HL-60 (cell line): ENCODE data around the gene ZFPL1.
A peak's percentile ranks its signal among the peaks of the same experiment; 100 is the strongest.

ENCODE experiments used
- DNase-seq, 2 experiments: peaks; one replicate each; pipeline ENCODE4 v3.0.0-alpha.2; 2010 to 2020; ENCODE audit warnings: low read depth in 1 of 2, low spot score in 1 of 2
- H3K27ac ChIP-seq: fragments of 250-450 bp; sonication (Bioruptor Pico); replicated peaks from 2 replicates; pipeline ENCODE4 v1.5.1; 2020; ENCODE audit warnings: mild to moderate bottlenecking, moderate library complexity
- H3K27me3 ChIP-seq: fragments of 250-450 bp; sonication (Bioruptor Pico); 2 replicates; pipeline ENCODE4 v1.5.1; 2021; ENCODE audit warnings: mild to moderate bottlenecking, moderate library complexity; ENCODE audit not compliant: insufficient read depth, poor library complexity, severe bottlenecking
- H3K4me3 ChIP-seq: replicated peaks from 2 replicates; pipeline ENCODE4 v1.5.1; 2011; ENCODE audit warnings: mild to moderate bottlenecking, control low read depth, low read length; ENCODE audit not compliant: insufficient read depth
- GABPA ChIP-seq: IDR thresholded peaks from 2 replicates; pipeline ENCODE4 v1.6.1; 2012; ENCODE audit warnings: low read depth
- POLR2AphosphoS5 ChIP-seq: IDR thresholded peaks from 2 replicates; pipeline ENCODE4 v1.6.1; 2012; ENCODE audit warnings: low read depth
- SPI1 ChIP-seq: IDR thresholded peaks from 2 replicates; pipeline ENCODE4 v1.6.1; 2012; ENCODE audit warnings: low read depth, mild to moderate bottlenecking, borderline replicate concordance
- TF ChIP-seq, protein P1 (sequence below): IDR thresholded peaks from 2 replicates; pipeline ENCODE4 v1.6.1; 2012; ENCODE audit warnings: low read depth; ENCODE audit not compliant: insufficient replicate concordance
- TF ChIP-seq, protein P2 (sequence below): IDR thresholded peaks from one replicate; pipeline ENCODE4 v1.5.1; 2011; ENCODE audit warnings: low read length, control low read depth, inconsistent platforms; ENCODE audit not compliant: insufficient read depth

Gene ZFPL1

DNA sequence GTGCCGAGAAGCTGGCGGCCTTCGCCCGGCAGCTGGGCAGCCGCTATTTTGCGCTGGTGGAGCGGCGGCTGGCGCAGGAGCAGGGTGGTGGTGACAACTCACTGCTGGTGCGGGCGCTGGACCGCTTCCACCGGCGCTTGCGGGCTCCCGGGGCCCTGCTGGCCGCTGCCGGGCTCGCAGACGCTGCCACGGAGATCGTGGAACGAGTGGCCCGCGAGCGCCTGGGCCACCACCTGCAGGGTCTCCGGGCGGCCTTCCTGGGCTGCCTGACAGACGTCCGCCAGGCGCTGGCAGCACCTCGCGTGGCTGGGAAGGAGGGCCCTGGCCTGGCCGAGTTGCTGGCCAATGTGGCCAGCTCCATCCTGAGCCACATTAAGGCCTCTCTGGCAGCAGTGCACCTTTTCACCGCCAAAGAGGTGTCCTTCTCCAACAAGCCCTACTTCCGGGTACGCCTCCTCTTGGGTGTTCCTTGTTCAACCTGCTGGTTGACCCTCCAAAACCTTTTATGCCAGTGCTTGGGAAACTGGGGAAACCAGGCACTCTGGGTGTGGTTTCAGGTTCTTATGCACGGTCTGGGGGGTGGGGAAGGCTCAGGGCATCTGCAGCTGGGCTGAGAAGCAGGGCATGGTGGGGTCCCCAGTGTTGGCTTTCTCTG is 24.6 kb downstream of the ZFPL1 start:
- no peak for DNase-seq
- no peak overlapping the region for H3K27ac ChIP-seq
- no peaks in the 10 kb centered on the region for H3K27me3 ChIP-seq
- TF ChIP-seq GABPA (no peak), SPI1 (no peak), POLR2AphosphoS5 (no peak)
- TF ChIP-seq, protein P1, sequence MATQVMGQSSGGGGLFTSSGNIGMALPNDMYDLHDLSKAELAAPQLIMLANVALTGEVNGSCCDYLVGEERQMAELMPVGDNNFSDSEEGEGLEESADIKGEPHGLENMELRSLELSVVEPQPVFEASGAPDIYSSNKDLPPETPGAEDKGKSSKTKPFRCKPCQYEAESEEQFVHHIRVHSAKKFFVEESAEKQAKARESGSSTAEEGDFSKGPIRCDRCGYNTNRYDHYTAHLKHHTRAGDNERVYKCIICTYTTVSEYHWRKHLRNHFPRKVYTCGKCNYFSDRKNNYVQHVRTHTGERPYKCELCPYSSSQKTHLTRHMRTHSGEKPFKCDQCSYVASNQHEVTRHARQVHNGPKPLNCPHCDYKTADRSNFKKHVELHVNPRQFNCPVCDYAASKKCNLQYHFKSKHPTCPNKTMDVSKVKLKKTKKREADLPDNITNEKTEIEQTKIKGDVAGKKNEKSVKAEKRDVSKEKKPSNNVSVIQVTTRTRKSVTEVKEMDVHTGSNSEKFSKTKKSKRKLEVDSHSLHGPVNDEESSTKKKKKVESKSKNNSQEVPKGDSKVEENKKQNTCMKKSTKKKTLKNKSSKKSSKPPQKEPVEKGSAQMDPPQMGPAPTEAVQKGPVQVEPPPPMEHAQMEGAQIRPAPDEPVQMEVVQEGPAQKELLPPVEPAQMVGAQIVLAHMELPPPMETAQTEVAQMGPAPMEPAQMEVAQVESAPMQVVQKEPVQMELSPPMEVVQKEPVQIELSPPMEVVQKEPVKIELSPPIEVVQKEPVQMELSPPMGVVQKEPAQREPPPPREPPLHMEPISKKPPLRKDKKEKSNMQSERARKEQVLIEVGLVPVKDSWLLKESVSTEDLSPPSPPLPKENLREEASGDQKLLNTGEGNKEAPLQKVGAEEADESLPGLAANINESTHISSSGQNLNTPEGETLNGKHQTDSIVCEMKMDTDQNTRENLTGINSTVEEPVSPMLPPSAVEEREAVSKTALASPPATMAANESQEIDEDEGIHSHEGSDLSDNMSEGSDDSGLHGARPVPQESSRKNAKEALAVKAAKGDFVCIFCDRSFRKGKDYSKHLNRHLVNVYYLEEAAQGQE = no peak
- TF ChIP-seq, protein P2, sequence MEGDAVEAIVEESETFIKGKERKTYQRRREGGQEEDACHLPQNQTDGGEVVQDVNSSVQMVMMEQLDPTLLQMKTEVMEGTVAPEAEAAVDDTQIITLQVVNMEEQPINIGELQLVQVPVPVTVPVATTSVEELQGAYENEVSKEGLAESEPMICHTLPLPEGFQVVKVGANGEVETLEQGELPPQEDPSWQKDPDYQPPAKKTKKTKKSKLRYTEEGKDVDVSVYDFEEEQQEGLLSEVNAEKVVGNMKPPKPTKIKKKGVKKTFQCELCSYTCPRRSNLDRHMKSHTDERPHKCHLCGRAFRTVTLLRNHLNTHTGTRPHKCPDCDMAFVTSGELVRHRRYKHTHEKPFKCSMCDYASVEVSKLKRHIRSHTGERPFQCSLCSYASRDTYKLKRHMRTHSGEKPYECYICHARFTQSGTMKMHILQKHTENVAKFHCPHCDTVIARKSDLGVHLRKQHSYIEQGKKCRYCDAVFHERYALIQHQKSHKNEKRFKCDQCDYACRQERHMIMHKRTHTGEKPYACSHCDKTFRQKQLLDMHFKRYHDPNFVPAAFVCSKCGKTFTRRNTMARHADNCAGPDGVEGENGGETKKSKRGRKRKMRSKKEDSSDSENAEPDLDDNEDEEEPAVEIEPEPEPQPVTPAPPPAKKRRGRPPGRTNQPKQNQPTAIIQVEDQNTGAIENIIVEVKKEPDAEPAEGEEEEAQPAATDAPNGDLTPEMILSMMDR = no peak
- no peak overlapping the region for H3K4me3 ChIP-seq

DNA sequence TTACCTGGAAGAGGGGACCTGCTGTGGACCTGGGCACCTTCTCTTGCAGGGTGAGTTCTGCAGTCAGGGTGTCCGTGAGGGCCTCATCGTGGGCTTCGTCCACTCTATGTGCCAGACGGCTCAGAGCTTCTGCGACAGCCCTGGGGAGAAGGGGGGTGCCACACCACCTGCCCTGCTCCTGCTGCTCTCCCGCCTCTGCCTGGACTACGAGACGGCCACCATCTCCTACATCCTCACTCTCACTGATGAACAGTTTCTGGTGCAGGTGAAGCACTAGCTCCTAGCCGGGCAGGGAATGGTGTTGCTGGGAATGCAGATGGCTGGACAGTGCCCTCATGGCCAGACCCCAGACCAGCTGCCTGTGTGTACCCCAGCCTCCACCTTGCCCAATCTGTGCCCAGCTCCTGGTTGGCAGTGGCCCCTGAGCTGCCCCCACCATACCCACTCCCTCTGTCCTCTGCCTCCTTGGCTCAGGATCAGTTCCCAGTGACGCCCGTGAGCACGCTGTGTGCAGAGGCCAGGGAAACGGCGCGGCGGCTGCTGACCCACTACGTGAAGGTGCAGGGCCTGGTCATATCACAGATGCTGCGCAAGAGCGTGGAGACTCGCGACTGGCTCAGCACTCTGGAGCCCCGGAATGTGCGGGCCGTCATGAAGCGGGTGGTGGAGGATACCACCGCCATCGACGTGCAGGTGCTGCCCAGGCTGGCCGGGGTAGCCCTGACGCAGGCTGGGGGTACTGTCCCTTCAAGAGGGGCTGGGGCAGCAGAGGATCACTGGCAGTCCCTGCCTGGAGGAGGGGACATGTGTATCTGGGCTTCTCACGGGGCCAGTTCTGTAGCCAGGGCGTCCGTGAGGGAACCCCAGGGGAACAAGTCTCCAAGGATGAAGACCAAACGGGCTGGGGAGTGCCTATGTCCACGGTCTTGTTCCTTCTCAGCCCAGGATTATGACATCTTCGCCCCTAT is 25.5 kb downstream of the ZFPL1 start:
- DNase-seq = no peak
- Histone ChIP-seq H3K27me3 (no peaks in the 10 kb centered on the region), H3K4me3 (no peak overlapping the region), H3K27ac (no peak overlapping the region)
- no peak for TF ChIP-seq SPI1
- TF ChIP-seq GABPA = no peak

DNA sequence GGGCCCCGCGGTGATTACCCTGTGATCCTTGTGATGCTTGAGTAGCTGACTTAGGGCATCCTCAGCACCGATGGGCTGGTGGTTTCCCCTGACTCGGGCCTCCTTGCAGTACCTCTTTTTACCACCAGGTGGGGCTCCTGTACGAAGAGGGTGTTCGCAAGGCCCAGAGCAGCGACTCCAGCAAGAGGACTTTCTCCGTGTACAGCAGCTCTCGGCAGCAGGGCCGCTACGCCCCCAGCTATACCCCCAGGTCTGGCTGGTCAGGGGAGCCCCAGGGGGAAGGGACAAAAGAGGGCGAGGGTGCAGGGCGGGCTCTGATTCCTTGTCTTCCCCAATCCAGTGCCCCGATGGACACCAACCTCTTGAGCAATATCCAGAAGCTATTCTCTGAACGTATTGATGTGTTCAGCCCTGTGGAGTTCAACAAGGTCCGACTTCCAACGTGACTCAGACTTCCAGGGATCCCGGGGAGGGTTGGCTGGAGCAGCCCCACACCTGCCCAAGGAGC is 26.4 kb downstream of the ZFPL1 start:
- Histone ChIP-seq H3K27me3 (no peaks in the 10 kb centered on the region), H3K4me3 (no peak overlapping the region), H3K27ac (no peak overlapping the region)
- TF ChIP-seq SPI1 (peak; percentile 24; the same call in 1 of the 2 replicates), GABPA (no peak), POLR2AphosphoS5 (0 out of 2 replicates have a peak, but pooled peaks have one; percentile 9)
- TF ChIP-seq, protein P1 = no peak
- TF ChIP-seq, protein P2 = peak; percentile 99
- peak; percentile 67 to 90 for DNase-seq

DNA sequence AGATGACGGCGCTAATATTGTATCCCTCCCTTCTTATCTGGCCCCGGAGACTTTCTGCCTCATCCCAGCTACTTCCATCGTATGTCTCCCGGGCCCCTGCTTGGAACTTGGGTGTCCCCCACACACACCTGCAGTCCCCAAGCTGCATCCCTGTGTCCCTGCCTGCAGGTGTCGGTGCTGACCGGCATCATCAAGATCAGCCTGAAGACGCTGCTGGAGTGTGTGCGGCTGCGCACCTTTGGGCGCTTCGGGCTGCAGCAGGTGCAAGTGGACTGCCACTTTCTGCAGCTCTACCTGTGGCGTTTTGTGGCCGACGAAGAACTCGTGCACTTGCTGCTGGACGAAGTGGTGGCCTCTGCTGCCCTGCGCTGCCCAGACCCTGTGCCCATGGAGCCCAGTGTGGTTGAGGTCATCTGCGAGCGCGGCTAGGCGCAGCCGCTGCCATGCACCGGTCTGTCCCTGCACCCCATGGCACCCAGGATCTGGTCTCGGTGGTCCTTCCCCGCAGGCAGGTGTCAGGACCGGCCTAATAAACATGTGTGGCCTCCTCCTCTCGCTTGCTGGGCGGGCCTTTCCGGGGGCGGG is 27.2 kb downstream of the ZFPL1 start:
- TF ChIP-seq POLR2AphosphoS5 = 0 out of 2 replicates have a peak, but pooled peaks have one; percentile 15
- TF ChIP-seq GABPA = no peak
- Histone ChIP-seq H3K27ac (no peak overlapping the region), H3K27me3 (no peaks in the 10 kb centered on the region), H3K4me3 (no peak overlapping the region)
- DNase-seq = no peak
